SU-DHL-6 (cell line): ENCODE data around the gene PGGHG.

Source experiments
- CTCF ChIP-seq: fragments of 200-600 bp; sonication (generic); IDR thresholded peaks from one replicate; pipeline ENCODE4 v1.5.1; 2017; ENCODE audit warnings: antibody characterized with exemption, mild to moderate bottlenecking, low read length, moderate library complexity; ENCODE audit not compliant: insufficient read depth, poor library complexity, severe bottlenecking
- EZH2phosphoT487 ChIP-seq: fragments of 200-600 bp; sonication (generic), shearing (Covaris generic); conservative IDR thresholded peaks from 2 replicates; pipeline ENCODE4 v1.6.1; 2018; ENCODE audit warnings: mild to moderate bottlenecking, antibody characterized with exemption, low read length, moderate library complexity, mixed read lengths

GRCh38 chr11:344836-345578 is 56.1 kb downstream of the PGGHG start:
- TF ChIP-seq CTCF (no peak), EZH2phosphoT487 (no peak)
